ENCODE measurements around the gene TMEM52. TPM values are rescaled to one million over a fixed set of nuclear protein-coding genes. Genes with fewer than 3 reads are reported as not detected.

Gene TMEM52
- total and polyA plus RNA-seq, 2 experiments from 2014 or later = 0.40 TPM; not detected in 1

DNA sequence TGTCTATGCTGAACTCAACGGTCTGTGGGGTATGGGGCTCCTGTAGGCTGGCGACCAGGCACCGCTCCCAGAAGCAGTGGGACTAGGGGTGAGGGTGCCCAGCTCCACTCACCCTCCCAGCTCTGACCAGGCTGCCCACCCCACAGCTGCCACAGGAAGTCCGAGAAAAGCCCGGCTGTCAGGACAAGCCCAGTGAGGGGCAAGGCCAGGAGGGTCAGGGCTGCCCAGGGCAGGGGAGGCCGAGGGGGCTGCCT lies 3.5 kb upstream of the TMEM52 start:
- TF ChIP-seq EZH2phosphoT487 (IDR thresholded peaks at IDR 0.05; ENCODE audit: insufficient read depth, low read depth) = no peak
- in situ Hi-C loops (cut with MboI) = no loop called here
- Histone ChIP-seq H3K9me3 (ENCODE audit: low read depth) (no peaks in the 10 kb centered on the region), H3K9ac (no peak overlapping the region), H3K4me3 (no peak overlapping the region), H3K9me2 (ENCODE audit: insufficient read depth) (no peaks in the 10 kb centered on the region), H3K27me3 (replicated peaks; ENCODE audit: insufficient read depth) (no peaks in the 10 kb centered on the region), H3K79me2 (ENCODE audit: insufficient read depth) (no peaks in the 10 kb centered on the region), H2AFZ (no peak overlapping the region), H3K36me3 (ENCODE audit: low read depth) (no peaks in the 10 kb centered on the region), H3K4me1 (ENCODE audit: insufficient read depth) (no peaks in the 10 kb centered on the region), H3K27ac (no peak overlapping the region), H3K4me2 (ENCODE audit: unreplicated experiment) (no peak overlapping the region), H3F3A (ENCODE audit: insufficient read depth) (no peaks in the 10 kb centered on the region), H4K20me1 (ENCODE audit: insufficient read depth) (no peaks in the 10 kb centered on the region)
- no peak for DNase-seq
- WGBS, 2 experiments (ENCODE audit: low coverage in 1 of 2, low lambda C conversion rate in 2 of 2, missing lambda C conversion rate in 2 of 2) = 79 to 86% methylated on average over 6 of the region's 6 CpGs

DNA sequence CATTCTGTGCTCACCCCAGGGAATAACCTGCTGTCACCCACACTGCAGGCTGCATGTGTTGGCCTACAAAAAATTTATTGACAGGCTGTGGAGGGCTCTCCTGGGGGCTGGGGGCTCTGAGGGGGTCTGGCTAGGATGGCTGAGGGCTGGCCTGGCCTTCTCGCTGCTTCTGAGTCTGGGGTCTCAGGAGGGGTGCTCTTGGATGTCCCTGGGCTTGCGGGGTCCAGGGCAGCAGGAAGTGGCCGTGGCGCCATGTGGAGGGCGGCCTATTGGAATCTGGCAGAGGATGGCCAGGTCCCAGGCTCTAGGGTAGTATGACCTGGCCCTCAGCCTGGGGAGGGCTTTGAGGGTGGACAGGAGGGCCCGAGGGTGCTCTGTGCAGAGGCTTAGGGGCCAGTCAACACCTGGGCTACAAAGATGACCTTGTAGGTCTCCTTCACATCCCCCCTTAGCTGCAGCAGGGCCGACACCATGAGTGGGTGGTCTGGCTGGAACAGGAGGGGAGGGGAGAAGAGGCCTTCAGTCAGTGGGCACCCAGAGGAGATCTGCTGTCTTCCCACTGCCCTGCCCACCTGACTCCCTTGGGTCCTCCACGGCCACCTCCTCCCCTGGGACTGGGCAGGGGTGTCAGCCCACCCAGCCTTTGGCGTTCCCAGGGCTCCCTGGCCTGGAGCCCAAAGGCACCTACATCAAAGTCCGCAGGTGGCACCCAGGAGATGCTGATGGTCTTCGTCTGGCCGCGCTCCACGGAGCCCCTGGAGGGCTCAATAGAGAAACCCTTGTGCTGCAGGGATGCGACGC lies 3.0 kb upstream of the TMEM52 start:
- Histone ChIP-seq H3K4me1 (ENCODE audit: insufficient read depth) (no peaks in the 10 kb centered on the region), H3K79me2 (ENCODE audit: insufficient read depth) (no peaks in the 10 kb centered on the region), H3K9me2 (ENCODE audit: insufficient read depth) (no peaks in the 10 kb centered on the region), H3F3A (ENCODE audit: insufficient read depth) (no peaks in the 10 kb centered on the region), H3K36me3 (ENCODE audit: low read depth) (no peaks in the 10 kb centered on the region), H3K4me2 (ENCODE audit: unreplicated experiment) (no peak overlapping the region), H3K9ac (no peak overlapping the region), H3K27ac (no peak overlapping the region), H3K4me3 (no peak overlapping the region), H3K27me3 (replicated peaks; ENCODE audit: insufficient read depth) (no peaks in the 10 kb centered on the region), H3K9me3 (ENCODE audit: low read depth) (no peaks in the 10 kb centered on the region), H2AFZ (no peak overlapping the region), H4K20me1 (ENCODE audit: insufficient read depth) (no peaks in the 10 kb centered on the region)
- in situ Hi-C loops (cut with MboI) = no loop called here
- no peak for DNase-seq
- WGBS, 2 experiments (ENCODE audit: low coverage in 1 of 2, low lambda C conversion rate in 2 of 2, missing lambda C conversion rate in 2 of 2) = 83 to 88% methylated on average over 12 to 16 of the region's 16 CpGs
- no peak for TF ChIP-seq EZH2phosphoT487 (IDR thresholded peaks at IDR 0.05; ENCODE audit: insufficient read depth, low read depth)
- TF ChIP-seq EZH2 (IDR thresholded peaks at IDR 0.05; ENCODE audit: insufficient read depth, poor library complexity, severe bottlenecking) = no peak

DNA sequence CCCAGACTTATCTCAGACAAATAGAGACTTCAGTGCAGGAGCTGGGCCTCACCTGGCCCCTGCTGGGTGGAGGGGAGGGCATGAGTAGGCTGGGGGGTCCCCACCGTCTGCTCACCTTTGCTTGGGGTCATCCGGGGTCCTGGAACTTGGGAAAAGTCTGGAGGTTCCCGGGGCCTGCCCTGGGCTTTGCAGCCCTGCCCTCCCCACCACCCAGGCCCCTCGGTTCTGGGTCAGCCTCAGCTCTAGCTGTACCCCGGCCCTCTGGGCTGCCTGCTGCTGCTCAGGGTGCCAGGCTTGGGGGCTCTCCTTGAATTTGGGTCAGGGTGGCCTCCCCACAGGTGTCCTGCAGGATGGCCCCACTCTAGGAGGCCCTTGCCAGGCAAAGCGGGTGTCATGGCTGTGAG lies 2.4 kb upstream of the TMEM52 start:
- Histone ChIP-seq H3K9ac (no peak overlapping the region), H2AFZ (no peak overlapping the region), H3K79me2 (ENCODE audit: insufficient read depth) (no peaks in the 10 kb centered on the region), H3K27ac (no peak overlapping the region), H3K4me3 (no peak overlapping the region), H3K9me3 (ENCODE audit: low read depth) (no peaks in the 10 kb centered on the region), H4K20me1 (ENCODE audit: insufficient read depth) (no peaks in the 10 kb centered on the region), H3K9me2 (ENCODE audit: insufficient read depth) (no peaks in the 10 kb centered on the region), H3K27me3 (replicated peaks; ENCODE audit: insufficient read depth) (no peaks in the 10 kb centered on the region), H3F3A (ENCODE audit: insufficient read depth) (no peaks in the 10 kb centered on the region), H3K4me1 (ENCODE audit: insufficient read depth) (no peaks in the 10 kb centered on the region), H3K36me3 (ENCODE audit: low read depth) (no peaks in the 10 kb centered on the region), H3K4me2 (ENCODE audit: unreplicated experiment) (no peak overlapping the region)
- DNase-seq = no peak
- WGBS, 2 experiments (ENCODE audit: low coverage in 1 of 2, low lambda C conversion rate in 2 of 2, missing lambda C conversion rate in 2 of 2) = 87 to 93% methylated on average over 6 of the region's 6 CpGs
- TF ChIP-seq EZH2 (IDR thresholded peaks at IDR 0.05; ENCODE audit: insufficient read depth, poor library complexity, severe bottlenecking) (no peak), EZH2phosphoT487 (IDR thresholded peaks at IDR 0.05; ENCODE audit: insufficient read depth, low read depth) (no peak)
- in situ Hi-C loops (cut with MboI) = no loop called here

DNA sequence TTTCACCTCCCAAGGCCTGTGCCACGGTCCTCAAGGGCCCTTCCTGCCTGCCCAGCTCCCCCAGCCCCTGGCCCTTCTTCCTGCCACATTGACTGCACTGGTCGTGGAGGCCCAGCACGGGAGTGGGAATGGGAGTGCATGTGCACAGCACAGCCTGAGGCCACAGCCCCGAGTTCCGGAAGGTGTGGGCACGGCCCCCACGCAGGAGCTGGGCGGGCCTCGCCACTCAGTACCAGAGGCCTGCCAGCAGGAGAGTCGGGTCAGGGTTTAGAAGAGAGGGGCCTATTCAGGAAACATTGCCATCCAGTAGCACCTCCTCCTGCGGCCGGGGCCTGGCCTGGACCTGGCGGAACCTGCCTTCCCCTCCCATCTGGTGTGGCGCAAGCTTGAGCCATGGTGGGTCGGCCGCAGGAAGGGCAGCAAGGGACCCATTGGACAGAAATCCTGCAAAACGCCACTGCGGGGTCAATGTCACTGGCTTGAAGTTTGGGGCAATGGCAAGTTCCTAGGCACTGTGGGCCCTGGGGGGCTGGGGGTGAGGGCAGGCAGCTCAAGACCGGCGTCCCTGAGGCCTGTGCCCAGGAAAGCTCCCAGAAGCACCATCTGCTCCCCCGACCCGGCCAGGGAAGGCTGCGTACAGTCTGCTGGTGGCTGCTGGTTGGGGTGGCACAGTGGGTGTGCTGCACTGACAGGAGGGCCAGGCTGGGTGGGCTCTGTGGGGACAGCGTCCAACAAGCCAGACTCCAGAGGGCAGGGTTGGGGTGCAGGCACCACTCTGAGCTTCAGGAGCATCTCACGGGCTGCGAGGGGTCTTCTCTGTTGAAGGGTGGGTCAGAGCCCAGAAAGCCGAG lies 1.8 kb upstream of the TMEM52 start:
- no peak overlapping the region for H3K4me2 ChIP-seq (ENCODE audit: unreplicated experiment)
- in situ Hi-C loops (cut with MboI) = no loop called here
- no peak overlapping the region for H3K9ac ChIP-seq
- 84% methylated on average over 27 of the region's 27 CpGs for WGBS, 2 experiments (ENCODE audit: low coverage in 1 of 2, low lambda C conversion rate in 2 of 2, missing lambda C conversion rate in 2 of 2)
- no peaks in the 10 kb centered on the region for H3K36me3 ChIP-seq (ENCODE audit: low read depth)
- no peaks in the 10 kb centered on the region for H3K4me1 ChIP-seq (ENCODE audit: insufficient read depth)
- no peak overlapping the region for H3K27ac ChIP-seq
- no peaks in the 10 kb centered on the region for H3K79me2 ChIP-seq (ENCODE audit: insufficient read depth)
- no peaks in the 10 kb centered on the region for H3F3A ChIP-seq (ENCODE audit: insufficient read depth)
- TF ChIP-seq EZH2phosphoT487 (IDR thresholded peaks at IDR 0.05; ENCODE audit: insufficient read depth, low read depth) (no peak), EZH2 (IDR thresholded peaks at IDR 0.05; ENCODE audit: insufficient read depth, poor library complexity, severe bottlenecking) (no peak)
- no peak for DNase-seq
- H2AFZ ChIP-seq = no peak overlapping the region
- no peaks in the 10 kb centered on the region for H3K27me3 ChIP-seq (replicated peaks; ENCODE audit: insufficient read depth)
- no peaks in the 10 kb centered on the region for H3K9me2 ChIP-seq (ENCODE audit: insufficient read depth)
- H3K4me3 ChIP-seq = no peak overlapping the region
- no peaks in the 10 kb centered on the region for H4K20me1 ChIP-seq (ENCODE audit: insufficient read depth)
- H3K9me3 ChIP-seq (ENCODE audit: low read depth) = no peaks in the 10 kb centered on the region
